Measurements from ENCODE around the gene ADARB2.

The ADARB2 gene

DNA sequence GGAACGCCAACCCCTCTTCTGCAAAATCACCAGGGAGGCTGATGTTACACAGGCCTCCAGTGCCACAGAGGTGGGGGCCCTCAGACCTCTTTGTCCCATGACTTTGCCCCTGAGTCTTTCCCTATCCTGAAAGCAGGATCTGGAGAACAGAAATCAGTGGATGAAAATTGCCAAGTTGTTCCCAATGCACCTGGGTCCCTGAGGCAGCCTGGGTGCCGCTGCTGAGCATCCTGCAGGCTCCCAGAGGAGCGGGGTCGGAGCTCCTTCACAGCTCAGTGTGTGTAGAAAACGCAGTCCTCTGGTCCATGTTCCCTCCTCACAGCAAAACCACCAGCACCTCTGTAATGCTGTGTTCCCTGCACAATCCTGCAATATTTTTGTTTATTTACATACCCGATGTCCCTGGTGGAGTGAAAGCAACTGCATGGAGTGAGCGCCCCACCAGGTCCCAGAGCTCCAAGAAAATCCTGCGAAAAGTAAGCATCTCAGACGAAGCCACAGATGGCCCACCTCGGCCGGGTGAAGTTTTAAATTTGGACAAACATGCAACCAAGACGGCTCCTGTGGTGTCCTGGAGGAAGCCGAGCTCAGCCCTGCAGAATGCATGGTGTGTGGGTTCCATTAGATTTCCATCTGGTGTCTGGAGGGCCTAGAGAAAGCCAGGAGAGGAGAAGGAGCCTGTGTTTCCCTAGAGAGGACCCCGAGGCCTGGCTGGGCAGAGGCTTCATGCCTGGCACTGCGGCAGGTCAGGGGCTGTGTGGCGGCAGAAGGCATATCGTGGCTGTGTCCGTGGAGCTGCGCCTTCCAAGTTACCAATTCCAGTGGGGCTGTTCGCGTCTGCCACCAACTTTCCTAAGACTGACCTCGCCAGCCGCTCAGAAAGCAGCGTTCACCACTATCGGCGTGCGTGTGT lies 445.9 kb downstream of the ADARB2 start:
- H3K4me3 ChIP-seq (ENCODE audit: low read depth, low read length): no peak overlapping the region
- DNase-seq (ENCODE audit: low read depth): no peak
- TF ChIP-seq, protein P1, sequence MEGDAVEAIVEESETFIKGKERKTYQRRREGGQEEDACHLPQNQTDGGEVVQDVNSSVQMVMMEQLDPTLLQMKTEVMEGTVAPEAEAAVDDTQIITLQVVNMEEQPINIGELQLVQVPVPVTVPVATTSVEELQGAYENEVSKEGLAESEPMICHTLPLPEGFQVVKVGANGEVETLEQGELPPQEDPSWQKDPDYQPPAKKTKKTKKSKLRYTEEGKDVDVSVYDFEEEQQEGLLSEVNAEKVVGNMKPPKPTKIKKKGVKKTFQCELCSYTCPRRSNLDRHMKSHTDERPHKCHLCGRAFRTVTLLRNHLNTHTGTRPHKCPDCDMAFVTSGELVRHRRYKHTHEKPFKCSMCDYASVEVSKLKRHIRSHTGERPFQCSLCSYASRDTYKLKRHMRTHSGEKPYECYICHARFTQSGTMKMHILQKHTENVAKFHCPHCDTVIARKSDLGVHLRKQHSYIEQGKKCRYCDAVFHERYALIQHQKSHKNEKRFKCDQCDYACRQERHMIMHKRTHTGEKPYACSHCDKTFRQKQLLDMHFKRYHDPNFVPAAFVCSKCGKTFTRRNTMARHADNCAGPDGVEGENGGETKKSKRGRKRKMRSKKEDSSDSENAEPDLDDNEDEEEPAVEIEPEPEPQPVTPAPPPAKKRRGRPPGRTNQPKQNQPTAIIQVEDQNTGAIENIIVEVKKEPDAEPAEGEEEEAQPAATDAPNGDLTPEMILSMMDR (IDR thresholded peaks at IDR 0.05; ENCODE audit: low read depth, low read length, missing control alignments): no peak

DNA sequence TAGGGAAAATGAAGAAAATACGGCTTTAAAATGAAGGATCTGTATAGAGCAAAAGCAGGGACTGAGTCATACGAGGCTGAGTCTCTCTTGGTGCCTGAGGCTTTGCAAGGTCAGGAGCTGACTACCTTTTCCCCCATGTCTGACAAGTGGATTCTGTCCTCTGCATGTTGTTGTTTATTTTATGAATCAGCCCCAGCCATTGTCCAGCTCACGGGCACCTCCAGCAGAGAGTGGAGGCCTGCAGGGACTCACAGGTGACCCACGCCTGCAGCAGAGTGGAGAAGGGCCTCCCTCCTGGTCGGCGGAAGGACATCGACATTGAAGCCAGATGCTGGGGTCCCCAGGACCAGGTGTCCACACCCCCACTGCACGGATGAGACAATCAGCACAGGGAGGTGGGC lies 447.3 kb downstream of the ADARB2 start:
- TF ChIP-seq, protein P1 (IDR thresholded peaks at IDR 0.05; ENCODE audit: low read depth, low read length, missing control alignments): no peak
- no peak for DNase-seq (ENCODE audit: low read depth)
- no peak overlapping the region for H3K4me3 ChIP-seq (ENCODE audit: low read depth, low read length)

DNA sequence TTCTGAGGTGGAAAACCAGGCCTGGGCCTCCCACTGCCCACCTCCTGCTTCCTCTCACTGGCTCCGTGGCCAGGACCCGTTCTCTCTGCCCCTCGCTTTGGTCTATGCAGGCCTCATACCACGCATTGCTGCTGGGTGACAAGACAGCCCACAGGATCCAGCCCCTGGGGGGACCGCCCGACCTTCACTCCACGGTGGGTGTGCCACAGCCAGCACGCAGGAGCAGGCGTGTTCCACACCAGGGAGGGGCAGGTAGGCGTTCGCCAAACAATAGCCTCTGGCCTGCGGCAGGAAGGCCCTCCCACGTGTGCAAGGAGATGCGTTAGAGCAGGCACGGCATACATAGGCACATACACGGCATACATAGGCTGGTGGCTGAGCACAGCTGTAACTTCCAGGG lies 447.7 kb downstream of the ADARB2 start:
- H3K4me3 ChIP-seq (ENCODE audit: low read depth, low read length): no peak overlapping the region
- no peak for DNase-seq (ENCODE audit: low read depth)
- TF ChIP-seq, protein P1 (IDR thresholded peaks at IDR 0.05; ENCODE audit: low read depth, low read length, missing control alignments): no peak

DNA sequence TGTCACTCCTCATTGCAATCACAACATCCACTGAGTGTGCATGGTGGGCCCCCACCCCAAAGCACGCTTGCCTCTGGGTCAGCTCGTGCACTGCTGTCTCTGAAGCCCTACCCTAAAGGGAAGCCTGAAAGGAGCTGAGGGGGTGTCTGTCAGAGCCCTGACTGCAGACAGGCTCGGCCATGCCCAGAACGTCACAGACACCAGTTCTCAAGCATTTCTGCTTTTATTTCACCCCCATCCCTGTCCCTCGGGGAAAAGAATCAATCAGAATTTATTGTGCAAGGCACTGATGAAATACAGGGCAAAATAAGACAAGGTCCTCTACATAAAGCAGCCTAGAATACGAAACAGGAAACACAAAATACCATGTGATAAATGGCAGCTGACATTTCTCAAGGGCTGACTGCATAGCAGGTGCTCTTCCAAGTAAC lies 449.3 kb downstream of the ADARB2 start:
- TF ChIP-seq, protein P1 (IDR thresholded peaks at IDR 0.05; ENCODE audit: low read depth, low read length, missing control alignments): no peak
- no peak for DNase-seq (ENCODE audit: low read depth)
- H3K4me3 ChIP-seq (ENCODE audit: low read depth, low read length): no peak overlapping the region

DNA sequence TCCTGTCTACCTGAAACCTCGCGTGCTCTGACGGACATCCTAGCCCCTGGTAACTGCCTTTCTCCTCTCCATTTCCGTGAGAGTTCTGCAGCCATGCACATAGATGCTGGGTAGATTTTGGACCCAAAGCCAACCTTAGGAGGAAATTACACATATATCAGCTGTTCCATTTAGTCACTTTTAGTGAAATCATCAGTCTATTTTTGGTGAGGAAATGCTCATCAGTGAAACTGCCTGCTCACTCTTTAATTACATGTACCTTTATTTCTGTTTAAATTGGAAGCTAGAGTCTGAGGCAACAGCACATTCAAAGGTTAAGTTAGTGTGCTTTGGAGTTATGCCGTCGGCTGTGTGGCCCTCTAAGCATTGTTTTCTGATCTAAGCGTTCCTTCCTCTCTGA lies 449.8 kb downstream of the ADARB2 start:
- no peak for DNase-seq (ENCODE audit: low read depth)
- H3K4me3 ChIP-seq (ENCODE audit: low read depth, low read length): no peak overlapping the region
- TF ChIP-seq, protein P1 (IDR thresholded peaks at IDR 0.05; ENCODE audit: low read depth, low read length, missing control alignments): no peak

DNA sequence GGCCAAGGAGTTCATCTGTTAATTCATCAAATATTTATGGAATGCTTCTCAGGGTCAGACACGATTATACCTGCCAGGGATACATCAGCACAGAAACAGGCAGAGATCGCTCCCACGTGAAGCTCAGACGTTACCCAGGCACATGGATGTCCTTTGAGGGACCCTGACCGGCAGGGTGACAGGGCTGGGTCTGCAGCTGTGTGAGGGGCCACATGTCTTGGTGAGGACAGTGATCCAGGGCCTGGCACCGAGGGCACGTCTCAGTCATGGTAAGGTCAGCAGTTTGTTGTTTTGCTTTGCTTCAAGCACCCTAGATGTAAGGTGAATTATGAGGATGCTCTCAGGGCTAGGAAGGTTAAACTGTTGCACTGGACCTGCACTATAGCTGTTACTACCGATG lies 453.2 kb downstream of the ADARB2 start:
- DNase-seq (ENCODE audit: low read depth): no peak
- TF ChIP-seq, protein P1 (IDR thresholded peaks at IDR 0.05; ENCODE audit: low read depth, low read length, missing control alignments): no peak
- no peak overlapping the region for H3K4me3 ChIP-seq (ENCODE audit: low read depth, low read length)

DNA sequence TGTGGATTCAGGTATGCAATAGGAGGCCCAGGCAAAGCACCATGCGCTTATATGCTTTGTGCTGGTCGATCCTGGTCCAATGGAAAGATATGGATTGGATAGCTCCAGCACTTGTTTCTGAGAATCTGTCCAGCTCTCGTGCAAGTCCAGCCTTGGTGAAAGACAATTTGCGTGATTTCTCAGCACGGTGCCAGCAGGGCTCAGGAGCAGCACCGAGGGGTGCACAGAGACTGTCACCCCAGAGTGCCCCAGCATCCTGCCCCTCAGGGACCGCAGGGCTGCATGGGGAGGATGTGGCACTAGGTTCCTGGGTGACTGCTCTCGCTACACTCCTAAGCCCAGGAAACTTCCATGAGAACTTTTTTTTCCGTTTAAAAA lies 455.9 kb downstream of the ADARB2 start:
- TF ChIP-seq, protein P1 (IDR thresholded peaks at IDR 0.05; ENCODE audit: low read depth, low read length, missing control alignments): no peak
- DNase-seq (ENCODE audit: low read depth): no peak
- no peak overlapping the region for H3K4me3 ChIP-seq (ENCODE audit: low read depth, low read length)

Data from GM12864 (cell line).